GM18909 (cell line): ENCODE results near the gene TCF4.

ENCODE experiments used
- ATAC-seq: cut with Tn5 transposase; IDR thresholded peaks from one replicate; pipeline ENCODE4 v1.9.1; 2021; ENCODE audit warnings: mild to moderate bottlenecking; ENCODE audit not compliant: unreplicated experiment, poor library complexity

Gene TCF4

GRCh38 chr18:55400590-55401541, 187.1 kb downstream of the TCF4 start:
- no peak for ATAC-seq

DNA sequence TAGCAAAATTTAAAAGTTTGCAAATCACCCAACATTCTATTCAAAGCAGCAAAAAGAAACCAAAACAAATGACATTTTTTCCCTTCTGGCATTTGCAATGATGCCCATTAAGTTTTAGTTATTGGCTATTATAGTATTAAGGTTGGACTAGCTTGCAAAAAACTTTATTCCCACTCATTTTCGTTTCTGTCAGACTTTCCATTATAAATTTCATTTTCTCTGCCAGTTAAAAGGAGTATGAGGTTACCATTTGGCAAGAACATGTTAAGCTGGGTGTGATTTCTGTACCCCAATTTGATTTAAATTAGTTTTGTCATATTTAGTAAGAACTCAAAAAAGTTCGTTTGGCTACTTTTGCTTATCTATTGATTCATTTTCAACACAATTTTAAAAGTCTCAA, 187.9 kb downstream of the TCF4 start:
- no peak for ATAC-seq

- no peak for ATAC-seq
Observed at GRCh38 chr18:55398858-55399257, 189.1 kb downstream of the TCF4 start.

DNA sequence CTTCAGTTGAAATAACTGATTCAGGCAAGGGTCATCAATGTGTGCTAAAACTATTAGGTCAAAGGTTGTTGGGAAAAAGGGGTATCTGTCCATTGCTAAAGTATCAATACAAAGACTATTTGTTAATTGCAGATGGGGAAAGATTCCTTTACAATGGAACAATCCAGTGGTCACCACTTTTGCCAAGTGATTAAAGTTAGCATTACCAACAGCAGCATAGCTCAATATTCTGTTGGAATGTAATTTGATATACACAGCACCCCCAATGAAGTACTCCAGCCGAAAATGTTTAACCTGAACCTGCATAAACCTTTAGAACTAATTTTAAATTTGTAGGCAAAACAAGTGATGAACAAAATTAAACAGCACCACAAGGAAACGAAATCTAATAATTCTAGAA, 191.0 kb downstream of the TCF4 start:
- ATAC-seq: no peak

- no peak for ATAC-seq
Observed at GRCh38 chr18:55396267-55396905, 191.6 kb downstream of the TCF4 start.

GRCh38 chr18:55395799-55396198, 192.2 kb downstream of the TCF4 start:
- no peak for ATAC-seq

GRCh38 chr18:55390898-55391297, 197.1 kb downstream of the TCF4 start:
- ATAC-seq: no peak

- ATAC-seq: no peak
Observed at GRCh38 chr18:55387139-55387984, 200.6 kb downstream of the TCF4 start.

DNA sequence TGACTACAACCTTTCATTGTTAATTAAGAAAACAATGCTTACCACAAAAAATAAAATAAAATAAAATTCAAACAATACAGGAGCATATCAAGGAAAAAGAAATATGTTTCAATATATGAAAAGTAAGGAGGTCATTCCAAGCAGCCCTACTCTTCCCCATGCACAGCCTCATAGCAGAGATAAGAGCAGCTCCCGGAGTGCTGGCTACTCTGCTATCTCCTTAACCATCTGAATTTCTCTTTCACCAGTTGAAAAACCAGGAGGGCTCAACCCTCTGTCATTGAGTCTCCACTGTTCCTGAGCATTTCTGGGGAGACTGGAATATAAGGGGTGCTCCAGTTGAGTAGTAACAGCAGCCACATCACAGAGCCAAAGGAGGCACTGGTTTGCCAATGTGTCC, 201.4 kb downstream of the TCF4 start:
- no peak for ATAC-seq

DNA sequence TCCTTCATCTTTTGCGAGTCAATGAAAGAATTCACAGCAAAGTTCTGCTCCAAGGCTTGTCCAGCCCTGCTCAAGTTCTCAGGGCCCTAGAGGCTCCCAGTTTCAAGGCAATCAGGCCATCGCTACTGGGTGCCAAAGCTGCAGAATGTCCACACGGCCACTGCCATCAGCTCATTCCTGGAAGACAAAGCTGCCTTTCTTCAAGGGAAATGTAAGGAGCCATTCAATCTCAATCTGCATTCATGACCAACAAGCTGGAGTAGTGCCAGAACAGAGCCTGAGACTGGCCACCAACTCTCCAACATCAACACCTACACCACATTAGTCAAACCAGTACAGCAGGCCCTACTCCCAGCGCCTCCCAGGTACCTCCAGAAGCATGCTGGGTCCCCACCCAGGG, 202.2 kb downstream of the TCF4 start:
- ATAC-seq: no peak

DNA sequence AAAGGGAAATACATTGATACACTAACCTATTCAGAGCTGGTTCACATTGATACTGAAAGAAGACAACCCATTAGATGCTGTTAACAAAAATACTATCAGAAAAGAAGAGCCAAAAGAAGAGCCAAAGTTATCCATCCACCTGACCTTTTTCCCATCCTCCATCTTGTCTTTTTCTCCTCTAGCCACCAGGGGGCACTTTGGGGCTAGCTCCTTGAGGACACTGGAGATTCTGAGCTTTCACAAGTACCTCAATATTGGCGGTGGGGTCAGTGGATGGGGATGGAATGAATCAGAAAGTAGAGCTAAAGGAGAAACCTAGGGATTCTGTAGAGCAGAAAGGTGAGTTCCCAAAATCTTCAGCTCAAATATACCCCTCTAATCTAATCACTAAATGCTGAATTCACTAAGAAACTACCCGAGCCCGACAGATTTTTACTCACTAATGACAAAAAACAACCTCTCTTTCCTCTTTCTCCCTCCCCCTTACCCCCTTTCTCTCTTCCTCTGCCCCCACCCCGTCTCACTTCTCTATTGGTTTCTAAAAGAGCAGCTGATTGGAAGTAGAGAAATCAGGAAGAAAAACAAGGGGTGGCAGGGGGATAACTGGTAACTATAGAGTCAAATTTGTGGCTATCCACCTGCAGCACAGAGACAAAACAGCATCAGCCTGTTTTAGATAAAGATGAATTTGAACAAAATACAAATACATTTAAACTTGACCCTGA, 203.3 kb downstream of the TCF4 start:
- no peak for ATAC-seq

DNA sequence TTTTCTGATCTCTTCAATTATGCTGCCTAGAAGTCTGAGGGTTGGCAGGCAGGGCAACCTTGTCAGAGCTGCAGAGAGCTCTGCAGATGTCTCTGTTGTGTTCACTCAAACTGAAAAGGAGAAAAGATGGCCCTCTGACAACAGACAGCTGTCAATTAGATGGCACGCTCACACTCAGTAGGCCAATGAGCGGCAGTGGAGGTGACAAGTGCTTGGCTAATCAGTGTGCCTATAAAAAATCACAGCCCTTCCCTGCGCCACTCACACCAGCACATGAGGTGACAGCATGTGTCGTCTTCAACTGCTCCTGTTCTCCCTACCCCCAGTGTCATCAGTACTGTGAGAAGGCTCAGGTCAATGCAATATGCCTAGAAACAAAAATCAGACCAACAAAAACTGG, 203.9 kb downstream of the TCF4 start:
- no peak for ATAC-seq

DNA sequence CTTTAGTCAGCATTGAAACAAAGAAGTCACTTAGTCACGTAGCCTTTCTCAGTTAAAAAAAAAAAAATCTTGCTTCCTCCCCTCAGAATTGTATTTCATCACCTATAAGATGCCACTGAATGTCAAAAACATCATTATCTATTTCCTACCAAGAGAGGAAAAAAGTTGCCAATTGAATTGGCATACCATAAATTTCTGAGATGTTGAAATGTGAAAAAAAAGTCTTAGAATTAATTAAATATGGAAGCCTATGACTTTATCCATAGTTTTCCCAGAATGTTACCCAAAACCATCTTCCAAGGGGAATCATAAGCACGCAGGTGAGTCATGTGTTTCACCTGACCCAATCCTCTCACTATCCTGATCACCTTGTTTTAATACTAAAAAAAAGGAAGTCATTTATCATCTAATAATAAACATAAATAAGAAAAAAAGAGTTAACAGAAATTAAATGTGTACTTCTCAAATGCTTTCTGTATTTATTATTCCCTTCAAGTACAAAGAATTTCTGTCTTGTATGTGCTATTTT, 205.7 kb downstream of the TCF4 start:
- ATAC-seq: no peak

GRCh38 chr18:55381277-55381676, 206.7 kb downstream of the TCF4 start:
- no peak for ATAC-seq

DNA sequence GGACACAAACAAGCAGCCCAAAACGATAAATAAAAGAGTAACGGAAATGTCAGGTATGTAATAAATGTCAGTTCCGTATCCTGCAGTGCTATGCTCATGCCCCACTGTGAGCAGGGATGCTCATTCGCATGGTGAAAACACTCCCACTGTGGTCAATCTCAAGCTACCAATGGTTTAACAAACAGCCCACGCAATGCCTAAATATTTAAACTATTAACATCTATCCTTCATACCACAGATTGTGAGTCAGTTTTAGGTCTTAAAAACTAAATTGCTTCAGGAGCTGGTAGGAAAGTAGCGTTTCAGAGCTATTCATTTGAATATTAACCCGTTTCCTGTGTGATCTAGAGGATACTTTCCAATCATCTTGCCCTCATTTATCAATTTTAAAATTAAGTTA, 207.4 kb downstream of the TCF4 start:
- no peak for ATAC-seq

DNA sequence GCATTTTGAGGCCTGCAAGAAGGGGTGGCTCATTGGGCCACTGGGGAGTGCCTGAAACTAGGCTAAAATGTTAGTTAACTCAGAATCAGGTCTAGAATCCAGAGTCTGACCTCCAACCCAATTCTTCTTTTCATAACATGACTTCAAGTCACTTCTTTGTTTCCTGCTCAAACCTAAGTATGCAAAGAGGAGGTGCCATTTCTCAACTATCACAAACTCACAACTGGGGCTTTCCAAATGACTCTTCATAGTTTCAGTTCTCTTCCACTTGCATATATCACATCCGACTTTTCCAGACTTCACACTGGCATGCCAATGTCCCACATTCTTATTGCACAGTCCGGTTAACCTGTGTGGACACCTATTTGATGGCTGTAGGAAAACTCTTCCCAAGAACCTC, 211.6 kb downstream of the TCF4 start:
- peak; percentile 95 for ATAC-seq

- ATAC-seq: peak; percentile 13
Observed at GRCh38 chr18:55375930-55376329, 212.1 kb downstream of the TCF4 start.

DNA sequence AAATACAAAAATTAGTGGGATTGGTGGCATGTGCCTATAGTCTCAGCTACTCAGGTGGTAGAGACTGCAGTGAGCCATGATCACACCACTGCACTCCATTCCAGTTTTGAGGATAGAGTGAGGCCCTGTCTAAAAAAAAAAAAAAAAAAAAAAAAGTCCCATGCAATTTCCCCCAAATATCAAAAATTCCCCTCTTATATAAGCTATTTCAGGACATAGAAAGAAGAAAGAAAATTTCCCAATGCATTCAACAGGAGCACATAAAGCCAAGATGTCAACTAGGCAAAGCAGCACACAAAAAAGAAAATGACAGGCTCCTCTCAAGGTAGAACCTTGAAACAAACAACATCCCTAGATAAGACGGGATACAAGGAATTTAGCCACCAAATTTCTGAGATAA, 213.3 kb downstream of the TCF4 start:
- ATAC-seq: no peak

- ATAC-seq: no peak
Observed at GRCh38 chr18:55372209-55372608, 215.8 kb downstream of the TCF4 start.

- ATAC-seq: no peak
Observed at GRCh38 chr18:55370936-55371335, 217.1 kb downstream of the TCF4 start.
